Nephron progenitor cell (in vitro differentiated cells): Measurements from ENCODE around the gene AGMO.

ENCODE experiments used
- DNase-seq: peaks from one replicate; pipeline ENCODE4 v3.0.0; 2021
- H3K27ac Mint-ChIP-seq: 2 replicates; pipeline ENCODE4 v1.8.0; 2021; ENCODE audit warnings: mild to moderate bottlenecking, moderate library complexity, mixed read lengths
- H3K27me3 Mint-ChIP-seq: 2 replicates; pipeline ENCODE4 v1.8.0; 2021; ENCODE audit warnings: mild to moderate bottlenecking, low read depth, mixed read lengths; ENCODE audit not compliant: poor library complexity
- H3K36me3 Mint-ChIP-seq: 2 replicates; pipeline ENCODE4 v1.8.0; 2021; ENCODE audit warnings: low read depth, mixed read lengths
- H3K4me1 Mint-ChIP-seq: 2 replicates; pipeline ENCODE4 v1.8.0; 2021; ENCODE audit warnings: mixed read lengths
- H3K4me3 Mint-ChIP-seq: 2 replicates; pipeline ENCODE4 v1.8.0; 2021; ENCODE audit warnings: mild to moderate bottlenecking, moderate library complexity, mixed read lengths
- H3K9me3 Mint-ChIP-seq: 2 replicates; pipeline ENCODE4 v1.8.0; 2021; ENCODE audit warnings: mild to moderate bottlenecking, moderate library complexity, mixed read lengths
- CTCF ChIP-seq: fragments of 200-600 bp; sonication (generic); IDR thresholded peaks from 2 replicates; pipeline ENCODE4 v1.5.0; 2021; ENCODE audit warnings: antibody characterized with exemption

Gene AGMO

DNA sequence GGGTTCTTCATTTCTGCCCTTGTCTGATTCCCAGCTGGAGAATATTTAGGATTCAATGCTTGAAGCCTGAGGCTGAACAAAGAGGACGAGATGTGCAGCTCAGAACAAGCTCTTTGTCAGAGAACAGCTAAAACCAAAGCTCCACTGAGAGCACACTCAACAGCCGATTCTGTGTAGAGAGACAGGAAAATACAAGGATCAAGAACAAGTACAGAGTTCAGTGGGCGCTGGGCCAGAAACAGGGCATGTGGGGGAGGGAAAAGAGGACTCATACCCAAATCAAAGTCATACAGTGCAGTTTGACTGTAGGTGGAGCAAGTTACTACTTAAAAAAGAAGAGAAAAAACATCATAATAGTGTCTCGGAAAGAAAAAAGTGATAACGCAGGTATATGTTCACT is at the start of gene AGMO:
AGMO (minus strand) TSS at position 181 of the 400 bp plus-strand sequence.
- Mint-ChIP-seq H3K27me3 (no peaks in the 10 kb centered on the region), H3K4me1 (peaks cover 31% of the 10 kb centered on the region), H3K9me3 (no peaks in the 10 kb centered on the region), H3K27ac (no peak within 1 kb of the TSS), H3K36me3 (no peaks in the 10 kb centered on the region), H3K4me3 (no peak within 1 kb of the TSS)
- no peak for TF ChIP-seq CTCF
- DNase-seq: no peak

GRCh38 chr7:15610503-15610902 is 48.7 kb upstream of the AGMO start:
- Mint-ChIP-seq H3K9me3 (no peaks in the 10 kb centered on the region), H3K27ac (no peak overlapping the region), H3K36me3 (no peaks in the 10 kb centered on the region), H3K4me3 (no peak overlapping the region), H3K27me3 (peaks cover 5% of the 10 kb centered on the region), H3K4me1 (no peaks in the 10 kb centered on the region)
- DNase-seq: no peak
- TF ChIP-seq CTCF: no peak

GRCh38 chr7:15609287-15609686 is 47.5 kb upstream of the AGMO start:
- H3K36me3 Mint-ChIP-seq: no peaks in the 10 kb centered on the region
- H3K4me3 Mint-ChIP-seq: no peak overlapping the region
- no peak overlapping the region for H3K27ac Mint-ChIP-seq
- no peaks in the 10 kb centered on the region for H3K4me1 Mint-ChIP-seq
- no peaks in the 10 kb centered on the region for H3K9me3 Mint-ChIP-seq
- DNase-seq: no peak
- H3K27me3 Mint-ChIP-seq: peaks cover 5% of the 10 kb centered on the region
- TF ChIP-seq CTCF: no peak

GRCh38 chr7:15607529-15608210 is 45.9 kb upstream of the AGMO start:
- Mint-ChIP-seq H3K36me3 (no peaks in the 10 kb centered on the region), H3K27me3 (peaks cover 5% of the 10 kb centered on the region), H3K4me3 (no peak overlapping the region), H3K27ac (no peak overlapping the region), H3K4me1 (no peaks in the 10 kb centered on the region), H3K9me3 (no peaks in the 10 kb centered on the region)
- no peak for TF ChIP-seq CTCF
- DNase-seq: no peak

- DNase-seq: no peak
- no peak overlapping the region for H3K4me3 Mint-ChIP-seq
- no peaks in the 10 kb centered on the region for H3K4me1 Mint-ChIP-seq
- no peak for TF ChIP-seq CTCF
- H3K27ac Mint-ChIP-seq: no peak overlapping the region
- no peaks in the 10 kb centered on the region for H3K27me3 Mint-ChIP-seq
- no peaks in the 10 kb centered on the region for H3K36me3 Mint-ChIP-seq
- H3K9me3 Mint-ChIP-seq: no peaks in the 10 kb centered on the region
Measured at GRCh38 chr7:15606561-15606960, 44.7 kb upstream of the AGMO start.

DNA sequence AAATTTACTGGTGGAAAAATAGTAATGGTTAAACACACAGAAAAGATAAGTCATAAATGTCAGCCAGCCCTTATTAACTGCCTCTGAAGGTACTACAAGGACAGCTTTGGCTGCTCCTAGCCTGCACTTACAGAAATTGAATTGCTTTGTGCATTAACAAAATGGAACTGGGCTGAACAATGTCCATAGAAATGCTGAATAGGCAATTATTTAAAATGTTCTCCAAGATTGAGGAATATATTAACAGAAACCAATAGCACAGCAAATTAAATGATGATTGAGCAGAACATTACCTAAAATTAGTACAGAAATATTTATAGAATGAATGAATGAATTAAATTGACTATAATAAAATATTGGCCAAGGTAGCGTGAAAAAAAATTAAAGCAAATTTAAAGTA is 42.4 kb upstream of the AGMO start:
- no peak for TF ChIP-seq CTCF
- H3K9me3 Mint-ChIP-seq: no peaks in the 10 kb centered on the region
- no peaks in the 10 kb centered on the region for H3K36me3 Mint-ChIP-seq
- no peak overlapping the region for H3K27ac Mint-ChIP-seq
- no peak for DNase-seq
- H3K27me3 Mint-ChIP-seq: no peaks in the 10 kb centered on the region
- no peaks in the 10 kb centered on the region for H3K4me1 Mint-ChIP-seq
- no peak overlapping the region for H3K4me3 Mint-ChIP-seq
